GM12878 (cell line): ENCODE data around the gene TMEM235.

Experiments used
- CEBPB ChIP-seq, 2 experiments: fragments of 150-350 bp in 1 of 2; IDR thresholded peaks; 2 replicates each; pipeline ENCODE4 v1.6.1; 2012 to 2014; ENCODE audit warnings: low read depth in 2 of 2, low read length in 2 of 2, borderline replicate concordance in 1 of 2, inconsistent platforms in 1 of 2
- CTCF ChIP-seq, 3 experiments: IDR thresholded peaks in 2 of 3; conservative IDR thresholded peaks in 1 of 3; 2 replicates each; pipeline ENCODE4 v1.5.1; 2011; ENCODE audit warnings: low read depth in 3 of 3, low read length in 3 of 3, mild to moderate bottlenecking in 3 of 3, control low read depth in 2 of 3, moderate library complexity in 2 of 3, inconsistent platforms in 1 of 3, mixed read lengths in 1 of 3; ENCODE audit not compliant: control insufficient read depth in 2 of 3, insufficient read depth in 1 of 3; ENCODE audit errors: extremely low read depth in 1 of 3
- MAX ChIP-seq: IDR thresholded peaks from 2 replicates; pipeline ENCODE4 v1.6.1; 2012; ENCODE audit warnings: low read depth, low read length, improper control_type of control experiment
- MXI1 ChIP-seq: fragments of 150-350 bp; IDR thresholded peaks from 2 replicates; pipeline ENCODE4 v1.6.1; 2011; ENCODE audit warnings: low read depth, mild to moderate bottlenecking, inconsistent platforms, low read length, improper control_type of control experiment
- NFYB ChIP-seq: IDR thresholded peaks from 2 replicates; pipeline ENCODE4 v1.6.1; 2011; ENCODE audit warnings: low read depth, mild to moderate bottlenecking, low read length, improper control_type of control experiment, moderate library complexity; ENCODE audit not compliant: insufficient read depth
- NR2C2 ChIP-seq: IDR thresholded peaks from 2 replicates; pipeline ENCODE4 v1.6.1; 2011; ENCODE audit warnings: borderline replicate concordance, low read depth; ENCODE audit not compliant: control insufficient read depth, insufficient read length
- POLR2AphosphoS5 ChIP-seq: IDR thresholded peaks from 2 replicates; pipeline ENCODE4 v1.6.1; 2011; ENCODE audit warnings: mild to moderate bottlenecking, low read length, inconsistent platforms
- SMAD1 ChIP-seq: fragments of 450-650 bp; IDR thresholded peaks from 2 replicates; pipeline ENCODE4 v1.6.1; 2018; ENCODE audit warnings: mild to moderate bottlenecking, low read depth; ENCODE audit not compliant: partially characterized antibody
- ZBTB33 ChIP-seq: fragments of 450-650 bp; IDR thresholded peaks from 2 replicates; pipeline ENCODE4 v1.6.1; 2017; ENCODE audit warnings: mild to moderate bottlenecking

- TF ChIP-seq CTCF (IDR thresholded peaks at IDR 0.05 in 2 of 3, conservative IDR thresholded peaks at IDR 0.05 in 1 of 3; ENCODE audit: control insufficient read depth in 2 of 3, extremely low read depth in 1 of 3, insufficient read depth in 1 of 3, low read depth in 3 of 3, low read length in 3 of 3) (no peak), CEBPB (IDR thresholded peaks at IDR 0.05; ENCODE audit: borderline replicate concordance in 1 of 2, low read depth in 2 of 2, low read length in 2 of 2) (no peak), NFYB (no peak), POLR2AphosphoS5 (no peak), MXI1 (no peak), ZBTB33 (no peak), MAX (no peak), SMAD1 (no peak), NR2C2 (no peak)
These were observed at the start of gene TMEM235 for GRCh38 chr17:78230996-78231935.
